GM23248 (cell line): ENCODE measurements around the gene MMP14. TPM values are rescaled to one million over a fixed set of nuclear protein-coding genes. Genes with fewer than 3 reads are reported as not detected.

Source experiments
- DNase-seq: peaks from one replicate; pipeline ENCODE4 v3.0.0-alpha.2; 2015
- H2AFZ ChIP-seq: fragments of 200-600 bp; sonication (generic); 2 replicates; pipeline ENCODE4 v1.6.1; 2016; ENCODE audit warnings: antibody characterized with exemption
- H3F3A ChIP-seq: fragments of 200-600 bp; sonication (generic); 2 replicates; pipeline ENCODE4 v1.6.1; 2016; ENCODE audit warnings: mild to moderate bottlenecking, antibody characterized with exemption, mixed run types; ENCODE audit not compliant: insufficient read depth
- H3K27ac ChIP-seq: fragments of 200-600 bp; sonication (generic); 2 replicates; pipeline ENCODE4 v1.5.1; 2016; ENCODE audit warnings: mild to moderate bottlenecking
- H3K27me3 ChIP-seq: fragments of 200-600 bp; sonication (generic); replicated peaks from 2 replicates; pipeline ENCODE4 v1.6.1; 2016; ENCODE audit warnings: mild to moderate bottlenecking; ENCODE audit not compliant: insufficient read depth
- H3K36me3 ChIP-seq: fragments of 200-600 bp; sonication (generic); 2 replicates; pipeline ENCODE4 v1.6.1; 2016; ENCODE audit warnings: low read depth, mild to moderate bottlenecking
- H3K4me1 ChIP-seq: fragments of 200-600 bp; sonication (generic); 2 replicates; pipeline ENCODE4 v1.6.1; 2016; ENCODE audit warnings: mild to moderate bottlenecking; ENCODE audit not compliant: insufficient read depth
- H3K4me2 ChIP-seq: fragments of 200-600 bp; sonication (generic); one replicate; pipeline ENCODE4 v1.6.1; 2016; ENCODE audit warnings: mild to moderate bottlenecking; ENCODE audit not compliant: unreplicated experiment
- H3K4me3 ChIP-seq: fragments of 200-600 bp; sonication (generic); 2 replicates; pipeline ENCODE4 v1.5.1; 2016; ENCODE audit warnings: mild to moderate bottlenecking
- H3K79me2 ChIP-seq: fragments of 200-600 bp; sonication (generic); 2 replicates; pipeline ENCODE4 v1.6.1; 2016; ENCODE audit warnings: mild to moderate bottlenecking; ENCODE audit not compliant: insufficient read depth
- H3K9ac ChIP-seq: fragments of 200-600 bp; sonication (generic); 2 replicates; pipeline ENCODE4 v1.6.1; 2016; ENCODE audit warnings: mild to moderate bottlenecking
- H3K9me2 ChIP-seq: fragments of 200-600 bp; sonication (generic); 2 replicates; pipeline ENCODE4 v1.6.1; 2016; ENCODE audit warnings: mixed run types, mild to moderate bottlenecking, moderate library complexity; ENCODE audit not compliant: insufficient read depth
- H3K9me3 ChIP-seq: fragments of 200-600 bp; sonication (generic); one replicate; pipeline ENCODE4 v1.6.1; 2017; ENCODE audit warnings: low read depth
- H4K20me1 ChIP-seq: fragments of 200-600 bp; sonication (generic); 2 replicates; pipeline ENCODE4 v1.6.0; 2016; ENCODE audit not compliant: insufficient read depth
- EZH2 ChIP-seq: fragments of 200-600 bp; sonication (generic); IDR thresholded peaks from 2 replicates; pipeline ENCODE4 v1.6.1; 2018; ENCODE audit warnings: antibody characterized with exemption, mild to moderate bottlenecking; ENCODE audit not compliant: insufficient read depth, poor library complexity, severe bottlenecking
- EZH2phosphoT487 ChIP-seq: fragments of 200-600 bp; sonication (generic); IDR thresholded peaks from 2 replicates; pipeline ENCODE4 v1.6.1; 2018; ENCODE audit warnings: antibody characterized with exemption, moderate library complexity, mild to moderate bottlenecking, low read depth; ENCODE audit not compliant: insufficient read depth
- WGBS, 2 experiments: methylation state at CpG; one replicate each; pipeline ENCODE4 v1.1.6; 2015 to 2017; ENCODE audit warnings: low lambda C conversion rate in 2 of 2, low coverage in 1 of 2; ENCODE audit errors: missing lambda C conversion rate in 2 of 2; 5-methylcytosine and 5-hydroxymethylcytosine counted together
- in situ Hi-C: fragments of 300-500 bp; cut with MboI; formaldehyde crosslinking; loops from 2 replicates; pipeline ENCODE4 v1.15.0; 2020
- polyA plus RNA-seq: library from polyadenylated mRNA; unstranded; fragments of >200 nt; fragmentation: Nextera tagmentation; extraction: Ambion mirVana; gene quantifications from 2 replicates; pipeline ENCODE4 v1.2.1, GENCODE V29; 2016
- total RNA-seq: library from RNA; depleted of rRNA; stranded (reverse); fragments of >200 nt; shearing (Covaris generic); gene quantifications from 2 replicates; pipeline ENCODE4 v1.2.3, GENCODE V29; 2014

Gene MMP14
- total and polyA plus RNA-seq, 2 experiments from 2014 or later = 50.1 to 450 TPM

DNA sequence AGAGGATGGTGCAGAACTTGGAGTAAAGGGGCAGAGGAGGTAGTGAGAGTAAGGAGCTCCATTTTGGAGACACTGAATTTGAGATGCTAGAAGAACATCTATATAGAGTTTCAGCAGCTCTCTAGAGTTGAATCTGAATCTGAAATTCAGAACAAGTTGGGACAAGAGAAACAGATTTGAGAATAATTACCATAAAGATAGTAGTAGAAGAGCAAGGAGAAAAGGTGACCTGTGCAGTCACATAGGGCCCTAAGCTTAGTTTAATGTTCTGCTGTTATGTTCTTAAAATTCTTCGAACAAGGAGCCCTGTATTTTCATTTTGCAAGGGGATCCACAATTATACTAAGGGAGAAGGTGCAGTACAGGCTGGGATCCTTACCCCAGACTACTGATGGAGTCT is 54.0 kb downstream of the MMP14 start:
- Histone ChIP-seq H3K4me3 (no peak overlapping the region), H2AFZ (no peak overlapping the region), H3F3A (peaks cover 5% of the 10 kb centered on the region; the same call in 1 of the 2 replicates), H3K9ac (no peak overlapping the region), H3K4me1 (no peaks in the 10 kb centered on the region), H3K27me3 (no peaks in the 10 kb centered on the region), H3K4me2 (no peak overlapping the region), H3K79me2 (no peaks in the 10 kb centered on the region), H3K36me3 (no peaks in the 10 kb centered on the region), H4K20me1 (no peaks in the 10 kb centered on the region), H3K9me3 (no peaks in the 10 kb centered on the region), H3K27ac (no peak overlapping the region), H3K9me2 (no peaks in the 10 kb centered on the region)
- no peak for TF ChIP-seq EZH2
- no peak for TF ChIP-seq EZH2phosphoT487
- DNase-seq = no peak
- in situ Hi-C loops = no loop called here
- WGBS, 2 experiments = 65 to 67% methylated on average over 1 of the region's 1 CpG

GRCh38 chr14:22892488-22892887 is 56.1 kb downstream of the MMP14 start:
- no peak overlapping the region for H3K9ac ChIP-seq
- TF ChIP-seq EZH2 (no peak), EZH2phosphoT487 (no peak)
- no peaks in the 10 kb centered on the region for H3K36me3 ChIP-seq
- H3K4me1 ChIP-seq = no peaks in the 10 kb centered on the region
- DNase-seq = no peak
- no peak overlapping the region for H3K4me2 ChIP-seq
- H3K9me2 ChIP-seq = no peaks in the 10 kb centered on the region
- no peak overlapping the region for H3K27ac ChIP-seq
- H3K79me2 ChIP-seq = no peaks in the 10 kb centered on the region
- H3K27me3 ChIP-seq = no peaks in the 10 kb centered on the region
- no peaks in the 10 kb centered on the region for H4K20me1 ChIP-seq
- H2AFZ ChIP-seq = no peak overlapping the region
- no peak overlapping the region for H3K4me3 ChIP-seq
- H3K9me3 ChIP-seq = no peaks in the 10 kb centered on the region
- in situ Hi-C loops = no loop called here
- peaks cover 2% of the 10 kb centered on the region for H3F3A ChIP-seq
- WGBS, 2 experiments = 81 to 86% methylated on average over 7 of the region's 7 CpGs

DNA sequence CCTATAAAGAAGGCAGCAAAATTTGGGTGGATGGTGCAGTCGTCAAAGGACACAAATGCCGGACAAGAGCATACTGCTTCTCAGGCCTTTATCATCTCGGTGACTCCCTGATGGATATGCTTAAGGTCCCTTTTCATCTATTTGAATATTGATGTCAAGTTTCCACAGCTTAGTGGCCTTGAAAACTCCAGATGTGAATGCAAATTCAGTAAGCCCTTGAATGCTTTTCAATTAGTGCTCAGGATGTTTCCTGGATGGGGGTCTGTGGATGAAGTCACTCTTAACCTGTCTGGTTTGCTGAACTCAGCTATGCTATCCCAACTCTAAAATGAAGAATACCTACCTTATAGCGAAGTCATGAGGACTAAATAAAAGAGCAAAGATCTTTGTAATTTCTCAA is 57.3 kb downstream of the MMP14 start:
- peaks cover 9% of the 10 kb centered on the region for H3K4me1 ChIP-seq
- no peaks in the 10 kb centered on the region for H3K79me2 ChIP-seq
- H3K4me2 ChIP-seq = no peak overlapping the region
- H3K27ac ChIP-seq = no peak overlapping the region
- H3K27me3 ChIP-seq = no peaks in the 10 kb centered on the region
- no peaks in the 10 kb centered on the region for H3K9me2 ChIP-seq
- no peaks in the 10 kb centered on the region for H3K36me3 ChIP-seq
- H3K4me3 ChIP-seq = no peak overlapping the region
- WGBS, 2 experiments = 90 to 94% methylated on average over 4 of the region's 4 CpGs
- H4K20me1 ChIP-seq = no peaks in the 10 kb centered on the region
- no peak overlapping the region for H3K9ac ChIP-seq
- H3K9me3 ChIP-seq = no peaks in the 10 kb centered on the region
- in situ Hi-C loops = no loop called here
- no peak overlapping the region for H2AFZ ChIP-seq
- peaks cover 10% of the 10 kb centered on the region for H3F3A ChIP-seq
- TF ChIP-seq EZH2 (no peak), EZH2phosphoT487 (no peak)
- no peak for DNase-seq

GRCh38 chr14:22895402-22895801 is 59.0 kb downstream of the MMP14 start:
- H3K9me2 ChIP-seq = no peaks in the 10 kb centered on the region

DNA sequence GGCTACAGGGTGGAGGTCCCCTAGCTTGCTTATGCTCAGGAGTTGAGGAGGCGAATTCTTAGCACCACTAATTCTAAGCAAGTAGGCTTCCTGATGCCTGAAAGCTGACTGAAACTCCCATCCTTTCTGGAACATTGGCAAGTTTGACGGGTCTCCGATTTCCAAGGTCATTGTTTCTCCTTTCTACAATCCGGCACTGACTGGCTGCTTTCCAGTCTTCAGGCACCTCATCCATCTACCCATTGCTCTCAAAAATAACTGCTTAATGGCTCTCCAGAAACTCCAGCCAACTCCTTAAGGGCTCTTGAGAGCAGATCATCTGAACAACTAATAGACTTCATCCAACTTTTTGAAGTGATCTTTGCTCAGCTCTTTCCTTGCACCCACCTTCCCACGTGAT is 60.0 kb downstream of the MMP14 start:
- H3K4me1 ChIP-seq = peaks cover 23% of the 10 kb centered on the region
- TF ChIP-seq EZH2phosphoT487 = no peak
- no peak for TF ChIP-seq EZH2
- no peak overlapping the region for H2AFZ ChIP-seq
- no peak for DNase-seq
- H3K9me3 ChIP-seq = no peaks in the 10 kb centered on the region
- H3K27ac ChIP-seq = no peak overlapping the region
- no peaks in the 10 kb centered on the region for H3K9me2 ChIP-seq
- no peak overlapping the region for H3K4me3 ChIP-seq
- H3K4me2 ChIP-seq = no peak overlapping the region
- H3K36me3 ChIP-seq = no peaks in the 10 kb centered on the region
- no peaks in the 10 kb centered on the region for H4K20me1 ChIP-seq
- no peaks in the 10 kb centered on the region for H3K79me2 ChIP-seq
- H3K27me3 ChIP-seq = no peaks in the 10 kb centered on the region
- H3K9ac ChIP-seq = no peak overlapping the region
- H3F3A ChIP-seq = peaks cover 23% of the 10 kb centered on the region
- in situ Hi-C loops = no loop called here
- WGBS, 2 experiments = 65 to 66% methylated on average over 5 of the region's 5 CpGs

More at GRCh38 chr14:22895402-22895801, 59.0 kb downstream of the MMP14 start:
- TF ChIP-seq EZH2phosphoT487 (no peak), EZH2 (no peak)
- H3K36me3 ChIP-seq = no peaks in the 10 kb centered on the region
- peaks cover 23% of the 10 kb centered on the region for H3F3A ChIP-seq
- in situ Hi-C loops = no loop called here
- H3K9ac ChIP-seq = no peak overlapping the region
- H3K9me3 ChIP-seq = no peaks in the 10 kb centered on the region
- no peaks in the 10 kb centered on the region for H4K20me1 ChIP-seq
- peaks cover 23% of the 10 kb centered on the region for H3K4me1 ChIP-seq
- no peaks in the 10 kb centered on the region for H3K27me3 ChIP-seq
- no peak overlapping the region for H3K4me2 ChIP-seq
- no peaks in the 10 kb centered on the region for H3K79me2 ChIP-seq
- H3K27ac ChIP-seq = no peak overlapping the region
- H3K4me3 ChIP-seq = no peak overlapping the region
- no peak for DNase-seq
- 97 to 100% methylated on average over 1 of the region's 1 CpG for WGBS, 2 experiments
- no peak overlapping the region for H2AFZ ChIP-seq
